HL-60 (cell line): ENCODE data around the gene ANKS1B.

Experiments
- DNase-seq, 2 experiments: peaks; one replicate each; pipeline ENCODE4 v3.0.0-alpha.2; 2010 to 2020; ENCODE audit warnings: low read depth in 1 of 2, low spot score in 1 of 2
- H3K27ac ChIP-seq: fragments of 250-450 bp; sonication (Bioruptor Pico); replicated peaks from 2 replicates; pipeline ENCODE4 v1.5.1; 2020; ENCODE audit warnings: mild to moderate bottlenecking, moderate library complexity
- H3K27me3 ChIP-seq: fragments of 250-450 bp; sonication (Bioruptor Pico); 2 replicates; pipeline ENCODE4 v1.5.1; 2021; ENCODE audit warnings: mild to moderate bottlenecking, moderate library complexity; ENCODE audit not compliant: insufficient read depth, poor library complexity, severe bottlenecking
- H3K4me3 ChIP-seq: replicated peaks from 2 replicates; pipeline ENCODE4 v1.5.1; 2011; ENCODE audit warnings: mild to moderate bottlenecking, control low read depth, low read length; ENCODE audit not compliant: insufficient read depth
- GABPA ChIP-seq: IDR thresholded peaks from 2 replicates; pipeline ENCODE4 v1.6.1; 2012; ENCODE audit warnings: low read depth
- POLR2AphosphoS5 ChIP-seq: IDR thresholded peaks from 2 replicates; pipeline ENCODE4 v1.6.1; 2012; ENCODE audit warnings: low read depth
- REST ChIP-seq: IDR thresholded peaks from 2 replicates; pipeline ENCODE4 v1.6.1; 2012; ENCODE audit warnings: low read depth; ENCODE audit not compliant: insufficient replicate concordance
- SPI1 ChIP-seq: IDR thresholded peaks from 2 replicates; pipeline ENCODE4 v1.6.1; 2012; ENCODE audit warnings: low read depth, mild to moderate bottlenecking, borderline replicate concordance
- TF ChIP-seq, protein P1 (sequence below): IDR thresholded peaks from one replicate; pipeline ENCODE4 v1.5.1; 2011; ENCODE audit warnings: low read length, control low read depth, inconsistent platforms; ENCODE audit not compliant: insufficient read depth

Gene ANKS1B

DNA sequence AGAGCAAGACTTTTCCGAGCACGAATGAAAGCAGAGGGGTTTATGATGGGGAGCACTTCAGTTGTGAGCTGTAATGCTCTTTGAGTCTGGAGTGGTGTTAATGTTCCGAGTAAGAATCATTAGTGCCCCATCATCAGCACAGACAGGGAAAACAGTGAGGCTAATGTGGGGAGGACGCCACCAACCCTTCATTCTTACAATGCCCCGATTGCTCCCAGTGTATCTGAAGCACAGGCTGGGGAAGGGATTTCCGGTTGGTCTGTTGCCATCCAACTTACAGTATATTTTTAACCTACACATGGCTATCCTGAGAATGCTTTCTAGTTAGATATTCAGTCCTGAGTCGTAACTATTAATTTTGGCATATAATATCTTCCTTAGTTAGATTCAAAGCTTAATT is 1198.1 kb downstream of the ANKS1B start:
- peaks cover 3% of the 10 kb centered on the region for H3K27me3 ChIP-seq
- TF ChIP-seq REST (no peak), SPI1 (no peak), GABPA (no peak), POLR2AphosphoS5 (no peak)
- TF ChIP-seq, protein P1, sequence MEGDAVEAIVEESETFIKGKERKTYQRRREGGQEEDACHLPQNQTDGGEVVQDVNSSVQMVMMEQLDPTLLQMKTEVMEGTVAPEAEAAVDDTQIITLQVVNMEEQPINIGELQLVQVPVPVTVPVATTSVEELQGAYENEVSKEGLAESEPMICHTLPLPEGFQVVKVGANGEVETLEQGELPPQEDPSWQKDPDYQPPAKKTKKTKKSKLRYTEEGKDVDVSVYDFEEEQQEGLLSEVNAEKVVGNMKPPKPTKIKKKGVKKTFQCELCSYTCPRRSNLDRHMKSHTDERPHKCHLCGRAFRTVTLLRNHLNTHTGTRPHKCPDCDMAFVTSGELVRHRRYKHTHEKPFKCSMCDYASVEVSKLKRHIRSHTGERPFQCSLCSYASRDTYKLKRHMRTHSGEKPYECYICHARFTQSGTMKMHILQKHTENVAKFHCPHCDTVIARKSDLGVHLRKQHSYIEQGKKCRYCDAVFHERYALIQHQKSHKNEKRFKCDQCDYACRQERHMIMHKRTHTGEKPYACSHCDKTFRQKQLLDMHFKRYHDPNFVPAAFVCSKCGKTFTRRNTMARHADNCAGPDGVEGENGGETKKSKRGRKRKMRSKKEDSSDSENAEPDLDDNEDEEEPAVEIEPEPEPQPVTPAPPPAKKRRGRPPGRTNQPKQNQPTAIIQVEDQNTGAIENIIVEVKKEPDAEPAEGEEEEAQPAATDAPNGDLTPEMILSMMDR: no peak
- no peak overlapping the region for H3K27ac ChIP-seq
- H3K4me3 ChIP-seq: no peak overlapping the region
- DNase-seq: no peak

DNA sequence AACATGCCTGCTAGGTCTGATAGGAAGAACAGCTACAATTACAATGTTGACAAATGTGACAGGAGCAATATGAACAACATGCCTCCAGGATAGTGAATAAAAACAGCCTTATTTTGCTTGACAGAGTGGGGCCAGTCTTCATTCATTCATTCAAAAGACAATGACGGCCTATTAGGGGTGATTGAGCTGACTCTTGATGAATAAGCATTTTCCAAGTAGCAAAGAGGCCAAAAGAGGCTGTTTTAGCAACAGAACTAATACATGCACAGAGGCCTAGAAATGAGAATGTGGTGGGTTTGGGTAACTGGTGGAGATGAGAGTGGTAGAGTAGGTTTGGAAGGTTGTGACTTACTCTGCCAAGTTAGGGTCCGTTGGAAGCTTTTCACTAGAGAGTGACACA is 1201.3 kb downstream of the ANKS1B start:
- H3K27ac ChIP-seq: no peak overlapping the region
- TF ChIP-seq GABPA (no peak), REST (no peak), SPI1 (no peak), POLR2AphosphoS5 (no peak)
- TF ChIP-seq, protein P1: no peak
- peaks cover 7% of the 10 kb centered on the region for H3K27me3 ChIP-seq
- H3K4me3 ChIP-seq: no peak overlapping the region
- no peak for DNase-seq

DNA sequence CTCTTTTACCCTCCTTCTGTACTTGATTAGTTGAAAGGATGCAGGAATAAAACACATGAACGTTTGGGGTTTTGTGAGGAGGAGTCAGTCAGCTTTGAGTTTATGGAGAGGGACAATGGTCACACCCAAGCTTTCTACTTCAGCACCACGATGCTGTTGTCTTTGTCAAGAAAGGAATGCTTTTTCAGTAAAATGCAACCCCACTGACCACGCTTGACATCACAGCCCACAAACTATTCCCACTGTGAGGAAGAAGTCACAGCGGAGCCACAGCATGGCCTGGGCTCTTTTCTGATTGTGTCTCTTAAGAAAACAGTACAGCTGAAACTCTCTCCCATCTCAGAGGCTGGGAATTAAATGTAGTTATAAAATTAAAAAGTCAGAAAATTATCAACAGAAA is 1204.5 kb downstream of the ANKS1B start:
- H3K4me3 ChIP-seq: no peak overlapping the region
- DNase-seq: no peak
- TF ChIP-seq, protein P1: no peak
- no peak for TF ChIP-seq REST
- TF ChIP-seq SPI1: no peak
- no peak for TF ChIP-seq GABPA
- TF ChIP-seq POLR2AphosphoS5: no peak
- peaks cover 9% of the 10 kb centered on the region for H3K27me3 ChIP-seq
- no peak overlapping the region for H3K27ac ChIP-seq
